HG03565 (cell line): Measurements from ENCODE around the gene APLF.
A peak's percentile ranks its signal among the peaks of the same experiment; 100 is the strongest.
"Not testable (repeated sequence)": the region's sequence is repeated elsewhere in the genome, so short reads cannot be mapped to it uniquely, and the experiment has no call there.

Experiments
- ATAC-seq: cut with Tn5 transposase; IDR thresholded peaks from one replicate; pipeline ENCODE4 v1.9.1; 2021; ENCODE audit warnings: mild to moderate bottlenecking, moderate library complexity; ENCODE audit not compliant: unreplicated experiment

The APLF gene

GRCh38 chr2:68441179-68441993 lies 26.0 kb upstream of the APLF start:
- ATAC-seq = peak; percentile 96

GRCh38 chr2:68441994-68442322 lies 25.4 kb upstream of the APLF start:
- ATAC-seq = no peak

GRCh38 chr2:68446425-68446824 lies 21.0 kb upstream of the APLF start:
- not testable (repeated sequence) for ATAC-seq

GRCh38 chr2:68447118-68447517 lies 20.3 kb upstream of the APLF start:
- ATAC-seq = no peak

- ATAC-seq = no peak
Observed at GRCh38 chr2:68448671-68449653, 18.4 kb upstream of the APLF start.

- ATAC-seq = no peak
Observed at GRCh38 chr2:68452158-68452900, 15.1 kb upstream of the APLF start.

- ATAC-seq = no peak
Observed at GRCh38 chr2:68453761-68454360, 13.5 kb upstream of the APLF start.

- ATAC-seq = no peak
Observed at GRCh38 chr2:68454719-68455118, 12.7 kb upstream of the APLF start.

- no peak for ATAC-seq
Observed at GRCh38 chr2:68456198-68456597, 11.2 kb upstream of the APLF start.

- no peak for ATAC-seq
Observed at GRCh38 chr2:68458981-68459380, 8.4 kb upstream of the APLF start.

GRCh38 chr2:68463287-68463877 lies 4.0 kb upstream of the APLF start:
- ATAC-seq = no peak

- no peak for ATAC-seq
Observed at GRCh38 chr2:68464651-68465050, 2.7 kb upstream of the APLF start.

GRCh38 chr2:68465081-68465916 lies 2.1 kb upstream of the APLF start:
- no peak for ATAC-seq

GRCh38 chr2:68466361-68466777 lies 1.0 kb upstream of the APLF start:
- no peak for ATAC-seq

- ATAC-seq = peak; percentile 16
Observed at GRCh38 chr2:68466778-68467076, 658 bp upstream of the APLF start.

GRCh38 chr2:68468801-68469200 lies 1.4 kb downstream of the APLF start:
- no peak for ATAC-seq

GRCh38 chr2:68469935-68470334 lies 2.5 kb downstream of the APLF start:
- no peak for ATAC-seq

- no peak for ATAC-seq
Observed at GRCh38 chr2:68471385-68471784, 4.0 kb downstream of the APLF start.

GRCh38 chr2:68472796-68473414 lies 5.5 kb downstream of the APLF start:
- no peak for ATAC-seq
